HG02678 (cell line): ENCODE data around the gene FAM120B.

ENCODE experiments used
- ATAC-seq: cut with Tn5 transposase; IDR thresholded peaks from one replicate; pipeline ENCODE4 v1.9.1; 2021; ENCODE audit warnings: mild to moderate bottlenecking, moderate library complexity; ENCODE audit not compliant: unreplicated experiment

Gene FAM120B

GRCh38 chr6:170453586-170454511, 147.3 kb downstream of the FAM120B start:
- ATAC-seq: no peak

- no peak for ATAC-seq
Measured at GRCh38 chr6:170454512-170455285, 148.1 kb downstream of the FAM120B start.

- no peak for ATAC-seq
Measured at GRCh38 chr6:170455335-170455979, 148.9 kb downstream of the FAM120B start.

GRCh38 chr6:170456334-170456733, 149.8 kb downstream of the FAM120B start:
- no peak for ATAC-seq
